CD4-positive, alpha-beta T cell (primary cell): ENCODE results near the gene G6PC2. TPM values are rescaled to one million over a fixed set of nuclear protein-coding genes. Genes with fewer than 3 reads are reported as not detected.

ENCODE experiments used
- ATAC-seq: fragments of 200-7000 bp; cut with Tn5 transposase; one replicate; pipeline ENCODE4 v1.10.0; 2022; ENCODE audit warnings: mild to moderate bottlenecking; ENCODE audit not compliant: poor library complexity
- CTCF ChIA-PET: fragments of 350-600 bp; sonication (Branson Sonifier 250); formaldehyde crosslinking; loops from one replicate; lab custom pipeline; 2021; ENCODE audit warnings: antibody characterized with exemption, inconsistent platforms; lab: Charles Lee
- POLR2A ChIA-PET: fragments of 350-600 bp; sonication (Branson Sonifier 250); formaldehyde crosslinking; loops from one replicate; lab custom pipeline; 2021; ENCODE audit warnings: antibody characterized with exemption, inconsistent platforms; lab: Charles Lee
- DNase-seq, 14 experiments: peaks; one replicate each; pipeline ENCODE4 v3.0.0-alpha.2; 2013 to 2020; ENCODE audit warnings: mixed read lengths in 2 of 14
- H3K27ac ChIP-seq, 2 donors: one replicate each; pipeline versions ENCODE4 v1.5.1 to v1.7.0; 2013; ENCODE audit warnings: low read length in 2 of 2, low read depth in 1 of 2, mild to moderate bottlenecking in 1 of 2
- H3K27me3 ChIP-seq, 2 experiments: 1 replicate in 1 of 2; 2 replicates in 1 of 2; pipeline versions ENCODE4 v1.6.1 to v1.7.0; 2013; ENCODE audit warnings: low read length in 2 of 2, control low read depth in 1 of 2, mild to moderate bottlenecking in 1 of 2, moderate library complexity in 1 of 2; ENCODE audit not compliant: insufficient read depth in 2 of 2, control insufficient read depth in 1 of 2
- H3K36me3 ChIP-seq: one replicate; pipeline ENCODE4 v1.6.1; 2013; ENCODE audit warnings: low read length, control low read depth; ENCODE audit not compliant: insufficient read depth
- H3K4me1 ChIP-seq: one replicate; pipeline ENCODE4 v1.6.1; 2013; ENCODE audit warnings: low read length, control low read depth; ENCODE audit not compliant: insufficient read depth
- H3K4me3 ChIP-seq: one replicate; pipeline ENCODE4 v1.5.1; 2013; ENCODE audit warnings: mild to moderate bottlenecking, low read length, moderate library complexity
- H3K9me3 ChIP-seq, 2 experiments: 1 replicate in 1 of 2; 2 replicates in 1 of 2; pipeline versions ENCODE4 v1.6.1 to v1.7.0; 2013; ENCODE audit warnings: low read length in 2 of 2, mild to moderate bottlenecking in 2 of 2, control low read depth in 1 of 2, moderate library complexity in 1 of 2; ENCODE audit not compliant: control insufficient read depth in 1 of 2, insufficient read depth in 1 of 2
- H3K27ac Mint-ChIP-seq: one replicate; pipeline ENCODE4 v1.8.0; 2020; ENCODE audit warnings: mixed read lengths
- H3K27me3 Mint-ChIP-seq: one replicate; pipeline ENCODE4 v1.8.0; 2021; ENCODE audit warnings: mixed read lengths
- H3K36me3 Mint-ChIP-seq: one replicate; pipeline ENCODE4 v1.8.0; 2021; ENCODE audit warnings: low read depth, mixed read lengths
- H3K4me1 Mint-ChIP-seq: one replicate; pipeline ENCODE4 v1.8.0; 2021; ENCODE audit warnings: low read depth, mixed read lengths
- H3K4me3 Mint-ChIP-seq: one replicate; pipeline ENCODE4 v1.8.0; 2020; ENCODE audit warnings: mild to moderate bottlenecking, mixed read lengths
- H3K9me3 Mint-ChIP-seq: one replicate; pipeline ENCODE4 v1.8.0; 2020; ENCODE audit warnings: mixed read lengths
- CTCF ChIP-seq: fragments of 200-600 bp; IDR thresholded peaks from one replicate; pipeline ENCODE4 v1.8.0; 2022; ENCODE audit warnings: antibody characterized with exemption, mild to moderate bottlenecking
- intact Hi-C, 2 experiments: fragments of 100-400 bp; cut with DNase I in 1 of 2; cut with micrococcal nuclease in 1 of 2; formaldehyde crosslinking; loops; one replicate each; pipeline versions ENCODE4 v1.15.1 to v1.9.0; 2023 to 2025; cut with DNase I, micrococcal nuclease
- total RNA-seq, 174 experiments: library from RNA in 2 of 174; stranded (reverse) in 2 of 174; gene quantifications; one replicate each; pipeline ENCODE4 v1.2.3 and lab custom pipeline; 2021 to 2026

The G6PC2 gene
- total RNA-seq, 2 experiments from 2014 or later: not detected

GRCh38 chr2:168955321-168955720, 54.2 kb downstream of the G6PC2 start:
- Mint-ChIP-seq H3K27me3 (peaks cover 16% of the 10 kb centered on the region), H3K4me1 (no peaks in the 10 kb centered on the region), H3K4me3 (no peak overlapping the region), H3K36me3 (no peaks in the 10 kb centered on the region), H3K27ac (no peak overlapping the region), H3K9me3 (no peaks in the 10 kb centered on the region)
- ChIA-PET POLR2A (no interaction called here), CTCF (interaction anchor here (0.5 kb wide), 1 partner anchor 1900 kb away, joined by 4 read pairs; no protein-coding TSS in a partner anchor)
- ATAC-seq (no peak), DNase-seq (no peak)
- intact Hi-C loops: no loop called here
- H3K4me3 ChIP-seq: no peak overlapping the region
- peaks cover 0 to 5% of the 10 kb centered on the region in 2 experiments for H3K9me3 ChIP-seq
- H3K4me1 ChIP-seq: no peaks in the 10 kb centered on the region
- no peak overlapping the region for H3K27ac ChIP-seq
- no peaks in the 10 kb centered on the region for H3K36me3 ChIP-seq
- H3K27me3 ChIP-seq: no peaks in the 10 kb centered on the region
- TF ChIP-seq CTCF: no peak

GRCh38 chr2:168956392-168956791, 55.3 kb downstream of the G6PC2 start:
- no peak overlapping the region for H3K27ac Mint-ChIP-seq
- Histone ChIP-seq H3K36me3 (no peaks in the 10 kb centered on the region), H3K4me1 (no peaks in the 10 kb centered on the region), H3K9me3 (peaks cover 0 to 5% of the 10 kb centered on the region in 2 experiments), H3K4me3 (no peak overlapping the region), H3K27ac (no peak overlapping the region), H3K27me3 (no peaks in the 10 kb centered on the region)
- H3K4me3 Mint-ChIP-seq: no peak overlapping the region
- no peak for ATAC-seq
- no peaks in the 10 kb centered on the region for H3K36me3 Mint-ChIP-seq
- peaks cover 16% of the 10 kb centered on the region for H3K27me3 Mint-ChIP-seq
- no peak for TF ChIP-seq CTCF
- no peaks in the 10 kb centered on the region for H3K9me3 Mint-ChIP-seq
- CTCF ChIA-PET: no interaction called here
- no peaks in the 10 kb centered on the region for H3K4me1 Mint-ChIP-seq
- intact Hi-C loops: no loop called here
- POLR2A ChIA-PET: no interaction called here
- DNase-seq: no peak

Other genes with a start within 250 kb of the G6PC2 start
- gene NOSTRIN, start 98.7 kb upstream of the G6PC2 start, total RNA-seq: 1 to 10 TPM in 1 of 2 experiments, under 1 TPM in 1; 0.92 to 1.0 TPM
- under 1 TPM in 1 of 2 experiments, not detected in 1; 0.17 TPM for gene SPC25, start 10.9 kb upstream of the G6PC2 start, total RNA-seq
- gene ABCB11, start 130.0 kb downstream of the G6PC2 start, total RNA-seq: not detected
- not detected for gene DHRS9, start 168.3 kb downstream of the G6PC2 start, total RNA-seq